K562 (cell line): Measurements from ENCODE around the gene SP2. TPM values are rescaled to one million over a fixed set of nuclear protein-coding genes. Genes with fewer than 3 reads are reported as not detected.

Source experiments
- C11orf30 ChIP-seq: fragments of 450-650 bp; IDR thresholded peaks from 2 replicates; pipeline ENCODE4 v1.6.1; 2016; ENCODE audit warnings: low read depth, mild to moderate bottlenecking
- EWSR1 ChIP-seq: fragments of 450-650 bp; IDR thresholded peaks from 2 replicates; pipeline ENCODE4 v1.6.1; 2018; ENCODE audit warnings: borderline replicate concordance, mild to moderate bottlenecking, low read depth, moderate library complexity; ENCODE audit not compliant: partially characterized antibody
- HOXB6 ChIP-seq: fragments of 250-450 bp; sonication (Bioruptor Pico); IDR thresholded peaks from 2 replicates; pipeline ENCODE4 v1.5.1; 2022; ENCODE audit warnings: mild to moderate bottlenecking, borderline replicate concordance
- JUND ChIP-seq, 2 experiments: IDR thresholded peaks; 2 replicates in 1 of 2; 3 replicates in 1 of 2; pipeline ENCODE4 v1.6.1; 2011; ENCODE audit warnings: borderline replicate concordance in 2 of 2, low read depth in 2 of 2, low read length in 2 of 2, improper control_type of control experiment in 1 of 2, missing biosample characterization in 1 of 2, missing genetic modification characterization in 1 of 2, missing genetic modification reagents in 1 of 2
- MAFK ChIP-seq: IDR thresholded peaks from 2 replicates; pipeline ENCODE4 v1.6.1; 2011; ENCODE audit warnings: low read length, improper control_type of control experiment
- POLR2A ChIP-seq: fragments of 450-650 bp; conservative IDR thresholded peaks from 2 replicates; pipeline ENCODE4 v1.6.1; 2016
- ZNF311 ChIP-seq: fragments of 250-450 bp; sonication (Bioruptor Pico); IDR thresholded peaks from 2 replicates; pipeline ENCODE4 v1.4.0; 2020; ENCODE audit warnings: mild to moderate bottlenecking, moderate library complexity
- ZNF436 ChIP-seq: fragments of 250-450, 450-650 bp; sonication (Bioruptor Pico); formaldehyde crosslinking; IDR thresholded peaks from 2 replicates; pipeline ENCODE4 v1.7.0; 2020; ENCODE audit warnings: mild to moderate bottlenecking
- ZNF76 ChIP-seq: fragments of 250-450 bp; sonication (Bioruptor Pico); IDR thresholded peaks from 2 replicates; pipeline ENCODE4 v1.4.0; 2020; ENCODE audit warnings: mild to moderate bottlenecking, moderate library complexity, borderline replicate concordance
- polyA plus RNA-seq, 8 experiments: library from polyadenylated mRNA; depleted of rRNA in 4 of 8; stranded (reverse) in 5 of 8; unstranded in 3 of 8; fragments of >200 nt; fragmentation: Nextera tagmentation in 2 of 8; fragmentation: Illumina TruSeq in 1 of 8; extraction: Ambion mirVana in 2 of 8; extraction: Trizol in 1 of 8; gene quantifications; 2 replicates each; pipeline versions ENCODE4 v1.2.1 to v1.2.3, GENCODE V29; 2011 to 2014; ENCODE audit warnings: inconsistent platforms in 1 of 8, missing spikeins in 1 of 8
- total RNA-seq, 7 experiments: library from RNA; depleted of rRNA in 6 of 7; stranded (reverse); fragments of >200 nt in 6 of 7; fragmentation: Illumina TruSeq in 2 of 7; extraction: Trizol in 2 of 7; gene quantifications; 2 replicates each; pipeline versions ENCODE4 v1.2.1 to v1.2.3, GENCODE V29; 2011 to 2021; ENCODE audit warnings: low replicate concordance in 1 of 7
- TF ChIP-seq, protein P1 (sequence below), 2 experiments: IDR thresholded peaks in 1 of 2; conservative IDR thresholded peaks in 1 of 2; 2 replicates each; pipeline ENCODE4 v1.6.1; 2016; ENCODE audit warnings: low read depth in 2 of 2, mild to moderate bottlenecking in 1 of 2, missing compliant biosample characterization in 1 of 2, missing genetic modification characterization in 1 of 2, moderate library complexity in 1 of 2
- TF ChIP-seq, protein P2 (sequence below): fragments of 250-450 bp; sonication (Bioruptor Pico); IDR thresholded peaks from 2 replicates; pipeline ENCODE4 v1.5.0; 2021; ENCODE audit warnings: mild to moderate bottlenecking, moderate library complexity
- TF ChIP-seq, protein P3 (sequence below): sonication (generic); formaldehyde crosslinking; IDR thresholded peaks from 2 replicates; pipeline ENCODE4 v1.8.0; 2023; ENCODE audit warnings: mild to moderate bottlenecking, missing genetic modification reagents
- TF ChIP-seq, protein P4 (sequence below): sonication (generic); formaldehyde crosslinking; IDR thresholded peaks from 2 replicates; pipeline ENCODE4 v1.8.1; 2023; ENCODE audit warnings: mild to moderate bottlenecking, missing genetic modification reagents

The SP2 gene
- total and polyA plus RNA-seq, 9 of the 15 experiments (the other 6 are each of a cell fraction or from before 2014, with no cell fraction given) = 0.77 to 22.3 (median 2.3) TPM

DNA sequence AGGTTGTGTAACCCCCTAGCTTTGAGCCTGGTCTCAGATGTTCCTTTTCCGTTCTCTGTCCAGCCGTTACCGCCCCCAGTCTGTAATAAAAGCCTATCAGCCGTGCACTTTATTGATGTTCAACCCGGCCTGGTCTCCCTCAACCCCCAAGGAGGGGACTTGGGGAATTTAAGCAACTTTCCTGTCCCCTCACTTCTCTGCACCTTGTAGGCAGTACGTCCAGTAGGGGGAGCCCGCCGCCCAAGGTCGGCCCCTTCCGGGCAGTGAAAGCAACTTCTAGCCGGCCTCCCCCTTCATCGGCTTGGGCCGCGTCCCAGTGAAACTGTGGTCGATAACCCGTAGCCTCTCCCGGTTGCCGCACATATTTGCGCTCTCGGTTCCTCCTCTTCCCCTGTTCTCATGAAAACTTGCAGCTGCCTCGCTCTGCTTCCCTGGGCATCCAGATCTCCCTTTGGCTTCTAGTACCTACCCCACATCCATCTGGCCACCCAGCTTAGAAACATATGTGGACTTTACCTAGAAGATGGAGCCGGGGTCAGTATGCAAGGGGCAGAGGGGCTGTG, 53.2 kb downstream of the SP2 start (continued):
- TF ChIP-seq, protein P1, sequence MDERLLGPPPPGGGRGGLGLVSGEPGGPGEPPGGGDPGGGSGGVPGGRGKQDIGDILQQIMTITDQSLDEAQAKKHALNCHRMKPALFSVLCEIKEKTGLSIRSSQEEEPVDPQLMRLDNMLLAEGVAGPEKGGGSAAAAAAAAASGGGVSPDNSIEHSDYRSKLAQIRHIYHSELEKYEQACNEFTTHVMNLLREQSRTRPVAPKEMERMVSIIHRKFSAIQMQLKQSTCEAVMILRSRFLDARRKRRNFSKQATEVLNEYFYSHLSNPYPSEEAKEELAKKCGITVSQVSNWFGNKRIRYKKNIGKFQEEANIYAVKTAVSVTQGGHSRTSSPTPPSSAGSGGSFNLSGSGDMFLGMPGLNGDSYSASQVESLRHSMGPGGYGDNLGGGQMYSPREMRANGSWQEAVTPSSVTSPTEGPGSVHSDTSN (CRISPR knock-in tag; IDR thresholded peaks at IDR 0.05; ENCODE audit: low read depth) = no peak
- TF ChIP-seq, protein P1 (tag; conservative IDR thresholded peaks at IDR 0.05; ENCODE audit: low read depth) = no peak
- TF ChIP-seq ZNF436 (CRISPR knock-in tag) (no peak), MAFK (no peak), HOXB6 (CRISPR knock-in tag) (no peak), JUND (IDR thresholded peaks at IDR 0.05; ENCODE audit: borderline replicate concordance, low read depth, low read length) (peak; percentile 41; the same call in 1 of the 2 replicates), JUND (tag; IDR thresholded peaks at IDR 0.05; ENCODE audit: borderline replicate concordance, low read depth, low read length) (peak; percentile 35; the same call in 1 of the 3 replicates), C11orf30 (no peak), EWSR1 (no peak), ZNF311 (CRISPR knock-in tag) (no peak), POLR2A (no peak), ZNF76 (CRISPR knock-in tag) (no peak)
- TF ChIP-seq, protein P2, sequence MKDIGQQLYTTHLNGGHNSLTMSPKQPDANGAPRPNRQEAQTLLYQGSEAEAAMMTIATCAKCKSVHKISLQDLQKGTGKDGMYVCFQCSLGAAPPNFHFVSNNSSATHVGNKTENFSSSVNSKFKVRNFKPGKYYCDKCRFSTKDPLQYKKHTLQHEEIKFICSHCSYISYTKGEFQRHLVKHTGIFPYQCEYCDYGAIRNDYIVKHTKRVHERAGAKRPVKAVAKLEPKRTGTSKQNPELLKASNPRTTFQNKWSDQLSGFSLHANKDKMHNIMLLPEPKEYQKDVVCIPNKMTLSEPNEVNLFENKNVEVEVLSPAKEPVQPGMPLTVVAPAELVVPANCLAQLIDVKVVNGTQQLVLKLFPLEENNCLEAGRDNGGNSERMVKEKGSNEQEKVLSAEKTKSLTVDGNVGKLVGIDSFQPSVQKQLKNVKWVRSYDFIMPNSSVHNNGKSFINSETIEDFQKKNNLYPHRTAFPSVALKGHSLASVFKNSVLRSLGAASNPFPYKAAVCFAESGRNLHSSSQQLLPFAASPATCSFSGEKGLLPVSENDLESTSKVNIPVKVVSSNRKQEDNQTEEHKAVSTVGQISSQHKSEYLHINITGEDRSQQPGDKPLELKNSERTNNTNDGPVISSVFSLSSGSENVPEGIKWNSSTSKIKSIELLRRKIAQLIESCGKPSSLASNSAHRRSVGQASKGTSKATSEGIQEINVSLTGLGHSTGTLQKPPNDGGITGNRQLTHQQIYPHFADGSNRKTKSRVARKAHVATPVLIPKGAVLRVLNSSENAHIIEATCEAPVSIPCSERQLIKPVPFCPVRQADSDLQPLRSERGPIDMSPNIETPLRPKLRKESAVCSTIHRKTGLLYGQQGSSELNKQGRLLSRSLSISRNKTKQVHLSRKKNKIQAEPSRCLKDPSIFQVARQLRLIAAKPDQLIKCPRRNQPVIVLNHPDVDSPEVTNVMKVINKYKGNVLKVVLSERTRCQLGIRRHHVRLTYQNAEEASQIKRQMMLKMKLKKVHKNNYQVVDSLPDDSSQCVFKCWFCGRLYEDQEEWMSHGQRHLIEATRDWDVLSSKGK (CRISPR knock-in tag) = no peak
- TF ChIP-seq, protein P3, sequence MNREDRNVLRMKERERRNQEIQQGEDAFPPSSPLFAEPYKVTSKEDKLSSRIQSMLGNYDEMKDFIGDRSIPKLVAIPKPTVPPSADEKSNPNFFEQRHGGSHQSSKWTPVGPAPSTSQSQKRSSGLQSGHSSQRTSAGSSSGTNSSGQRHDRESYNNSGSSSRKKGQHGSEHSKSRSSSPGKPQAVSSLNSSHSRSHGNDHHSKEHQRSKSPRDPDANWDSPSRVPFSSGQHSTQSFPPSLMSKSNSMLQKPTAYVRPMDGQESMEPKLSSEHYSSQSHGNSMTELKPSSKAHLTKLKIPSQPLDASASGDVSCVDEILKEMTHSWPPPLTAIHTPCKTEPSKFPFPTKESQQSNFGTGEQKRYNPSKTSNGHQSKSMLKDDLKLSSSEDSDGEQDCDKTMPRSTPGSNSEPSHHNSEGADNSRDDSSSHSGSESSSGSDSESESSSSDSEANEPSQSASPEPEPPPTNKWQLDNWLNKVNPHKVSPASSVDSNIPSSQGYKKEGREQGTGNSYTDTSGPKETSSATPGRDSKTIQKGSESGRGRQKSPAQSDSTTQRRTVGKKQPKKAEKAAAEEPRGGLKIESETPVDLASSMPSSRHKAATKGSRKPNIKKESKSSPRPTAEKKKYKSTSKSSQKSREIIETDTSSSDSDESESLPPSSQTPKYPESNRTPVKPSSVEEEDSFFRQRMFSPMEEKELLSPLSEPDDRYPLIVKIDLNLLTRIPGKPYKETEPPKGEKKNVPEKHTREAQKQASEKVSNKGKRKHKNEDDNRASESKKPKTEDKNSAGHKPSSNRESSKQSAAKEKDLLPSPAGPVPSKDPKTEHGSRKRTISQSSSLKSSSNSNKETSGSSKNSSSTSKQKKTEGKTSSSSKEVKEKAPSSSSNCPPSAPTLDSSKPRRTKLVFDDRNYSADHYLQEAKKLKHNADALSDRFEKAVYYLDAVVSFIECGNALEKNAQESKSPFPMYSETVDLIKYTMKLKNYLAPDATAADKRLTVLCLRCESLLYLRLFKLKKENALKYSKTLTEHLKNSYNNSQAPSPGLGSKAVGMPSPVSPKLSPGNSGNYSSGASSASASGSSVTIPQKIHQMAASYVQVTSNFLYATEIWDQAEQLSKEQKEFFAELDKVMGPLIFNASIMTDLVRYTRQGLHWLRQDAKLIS (CRISPR knock-in tag) = no peak
- TF ChIP-seq, protein P4, sequence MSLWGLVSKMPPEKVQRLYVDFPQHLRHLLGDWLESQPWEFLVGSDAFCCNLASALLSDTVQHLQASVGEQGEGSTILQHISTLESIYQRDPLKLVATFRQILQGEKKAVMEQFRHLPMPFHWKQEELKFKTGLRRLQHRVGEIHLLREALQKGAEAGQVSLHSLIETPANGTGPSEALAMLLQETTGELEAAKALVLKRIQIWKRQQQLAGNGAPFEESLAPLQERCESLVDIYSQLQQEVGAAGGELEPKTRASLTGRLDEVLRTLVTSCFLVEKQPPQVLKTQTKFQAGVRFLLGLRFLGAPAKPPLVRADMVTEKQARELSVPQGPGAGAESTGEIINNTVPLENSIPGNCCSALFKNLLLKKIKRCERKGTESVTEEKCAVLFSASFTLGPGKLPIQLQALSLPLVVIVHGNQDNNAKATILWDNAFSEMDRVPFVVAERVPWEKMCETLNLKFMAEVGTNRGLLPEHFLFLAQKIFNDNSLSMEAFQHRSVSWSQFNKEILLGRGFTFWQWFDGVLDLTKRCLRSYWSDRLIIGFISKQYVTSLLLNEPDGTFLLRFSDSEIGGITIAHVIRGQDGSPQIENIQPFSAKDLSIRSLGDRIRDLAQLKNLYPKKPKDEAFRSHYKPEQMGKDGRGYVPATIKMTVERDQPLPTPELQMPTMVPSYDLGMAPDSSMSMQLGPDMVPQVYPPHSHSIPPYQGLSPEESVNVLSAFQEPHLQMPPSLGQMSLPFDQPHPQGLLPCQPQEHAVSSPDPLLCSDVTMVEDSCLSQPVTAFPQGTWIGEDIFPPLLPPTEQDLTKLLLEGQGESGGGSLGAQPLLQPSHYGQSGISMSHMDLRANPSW (CRISPR knock-in tag) = peak; percentile 50; the same call in 1 of the 2 replicates
